ENCODE data around the gene RBFOX1. TPM values are rescaled to one million over a fixed set of nuclear protein-coding genes. Genes with fewer than 3 reads are reported as not detected.

The RBFOX1 gene
- total RNA-seq, 6 donors from 2014 or later, result not detected

GRCh38 chr16:7651803-7652570 lies 319.3 kb downstream of the RBFOX1 start:
- no peak for TF ChIP-seq CTCF (IDR thresholded peaks at IDR 0.05)
- TF ChIP-seq EP300 (IDR thresholded peaks at IDR 0.05), result no peak
- TF ChIP-seq POLR2A (IDR thresholded peaks at IDR 0.05), result no peak
- TF ChIP-seq POLR2AphosphoS5 (IDR thresholded peaks at IDR 0.05), result no peak
- Histone ChIP-seq H3K27ac (no peak overlapping the region), H3K27me3 (no peaks in the 10 kb centered on the region), H3K4me1 (no peaks in the 10 kb centered on the region), H3K4me3 (no peak overlapping the region), H3K36me3 (no peaks in the 10 kb centered on the region), H3K9me3 (no peaks in the 10 kb centered on the region)
- WGBS, 2 donors, result 76 to 79% methylated on average over 9 of the region's 9 CpGs
- DNase-seq (no peak), ATAC-seq (ENCODE audit: low FRiP score in 2 of 2) (peak in 1 of 2 donors; percentile 54)

- Histone ChIP-seq H3K27me3 (no peaks in the 10 kb centered on the region), H3K36me3 (no peaks in the 10 kb centered on the region), H3K9me3 (no peaks in the 10 kb centered on the region), H3K4me3 (no peak overlapping the region), H3K4me1 (no peaks in the 10 kb centered on the region), H3K27ac (no peak overlapping the region)
- no peak for TF ChIP-seq EP300 (IDR thresholded peaks at IDR 0.05)
- TF ChIP-seq CTCF (IDR thresholded peaks at IDR 0.05), result no peak
- 87 to 90% methylated on average over 31 to 32 of the region's 32 CpGs for WGBS, 2 donors
- DNase-seq, result peak in 1 of 2 donors; percentile 83
- peak in 1 of 2 donors; percentile 26 for ATAC-seq (ENCODE audit: low FRiP score in 2 of 2)
Measured at GRCh38 chr16:7653746-7654461, 321.3 kb downstream of the RBFOX1 start.

GRCh38 chr16:7675628-7676027 lies 343.0 kb downstream of the RBFOX1 start:
- ATAC-seq (ENCODE audit: low FRiP score in 2 of 2), result no peak
- Histone ChIP-seq H3K27me3 (no peaks in the 10 kb centered on the region), H3K4me3 (no peak overlapping the region), H3K36me3 (no peaks in the 10 kb centered on the region), H3K9me3 (no peaks in the 10 kb centered on the region), H3K4me1 (no peaks in the 10 kb centered on the region), H3K27ac (no peak overlapping the region)
- 81 to 83% methylated on average over 4 of the region's 4 CpGs for WGBS, 2 donors
- no peak for DNase-seq
- TF ChIP-seq CTCF (IDR thresholded peaks at IDR 0.05) (no peak), EP300 (IDR thresholded peaks at IDR 0.05) (no peak), POLR2A (IDR thresholded peaks at IDR 0.05) (no peak), POLR2AphosphoS5 (IDR thresholded peaks at IDR 0.05) (no peak)

GRCh38 chr16:7680296-7680695 lies 347.7 kb downstream of the RBFOX1 start:
- DNase-seq, result no peak
- Histone ChIP-seq H3K4me3 (no peak overlapping the region), H3K4me1 (no peaks in the 10 kb centered on the region), H3K27me3 (no peaks in the 10 kb centered on the region), H3K36me3 (no peaks in the 10 kb centered on the region), H3K27ac (no peak overlapping the region), H3K9me3 (no peaks in the 10 kb centered on the region)
- TF ChIP-seq CTCF (IDR thresholded peaks at IDR 0.05), result no peak
- TF ChIP-seq POLR2A (IDR thresholded peaks at IDR 0.05), result no peak
- no peak for TF ChIP-seq EP300 (IDR thresholded peaks at IDR 0.05)
- 80 to 82% methylated on average over 4 of the region's 4 CpGs for WGBS, 2 donors
- ATAC-seq (ENCODE audit: low FRiP score in 2 of 2), result no peak
